GM23248 (cell line): ENCODE data around the gene TRIM26. TPM values are rescaled to one million over a fixed set of nuclear protein-coding genes. Genes with fewer than 3 reads are reported as not detected.

Experiments used
- DNase-seq: peaks from one replicate; pipeline ENCODE4 v3.0.0-alpha.2; 2015
- H2AFZ ChIP-seq: fragments of 200-600 bp; sonication (generic); 2 replicates; pipeline ENCODE4 v1.6.1; 2016; ENCODE audit warnings: antibody characterized with exemption
- H3F3A ChIP-seq: fragments of 200-600 bp; sonication (generic); 2 replicates; pipeline ENCODE4 v1.6.1; 2016; ENCODE audit warnings: mild to moderate bottlenecking, antibody characterized with exemption, mixed run types; ENCODE audit not compliant: insufficient read depth
- H3K27ac ChIP-seq: fragments of 200-600 bp; sonication (generic); 2 replicates; pipeline ENCODE4 v1.5.1; 2016; ENCODE audit warnings: mild to moderate bottlenecking
- H3K27me3 ChIP-seq: fragments of 200-600 bp; sonication (generic); replicated peaks from 2 replicates; pipeline ENCODE4 v1.6.1; 2016; ENCODE audit warnings: mild to moderate bottlenecking; ENCODE audit not compliant: insufficient read depth
- H3K36me3 ChIP-seq: fragments of 200-600 bp; sonication (generic); 2 replicates; pipeline ENCODE4 v1.6.1; 2016; ENCODE audit warnings: low read depth, mild to moderate bottlenecking
- H3K4me1 ChIP-seq: fragments of 200-600 bp; sonication (generic); 2 replicates; pipeline ENCODE4 v1.6.1; 2016; ENCODE audit warnings: mild to moderate bottlenecking; ENCODE audit not compliant: insufficient read depth
- H3K4me2 ChIP-seq: fragments of 200-600 bp; sonication (generic); one replicate; pipeline ENCODE4 v1.6.1; 2016; ENCODE audit warnings: mild to moderate bottlenecking; ENCODE audit not compliant: unreplicated experiment
- H3K4me3 ChIP-seq: fragments of 200-600 bp; sonication (generic); 2 replicates; pipeline ENCODE4 v1.5.1; 2016; ENCODE audit warnings: mild to moderate bottlenecking
- H3K79me2 ChIP-seq: fragments of 200-600 bp; sonication (generic); 2 replicates; pipeline ENCODE4 v1.6.1; 2016; ENCODE audit warnings: mild to moderate bottlenecking; ENCODE audit not compliant: insufficient read depth
- H3K9ac ChIP-seq: fragments of 200-600 bp; sonication (generic); 2 replicates; pipeline ENCODE4 v1.6.1; 2016; ENCODE audit warnings: mild to moderate bottlenecking
- H3K9me2 ChIP-seq: fragments of 200-600 bp; sonication (generic); 2 replicates; pipeline ENCODE4 v1.6.1; 2016; ENCODE audit warnings: mixed run types, mild to moderate bottlenecking, moderate library complexity; ENCODE audit not compliant: insufficient read depth
- H3K9me3 ChIP-seq: fragments of 200-600 bp; sonication (generic); one replicate; pipeline ENCODE4 v1.6.1; 2017; ENCODE audit warnings: low read depth
- H4K20me1 ChIP-seq: fragments of 200-600 bp; sonication (generic); 2 replicates; pipeline ENCODE4 v1.6.0; 2016; ENCODE audit not compliant: insufficient read depth
- EZH2 ChIP-seq: fragments of 200-600 bp; sonication (generic); IDR thresholded peaks from 2 replicates; pipeline ENCODE4 v1.6.1; 2018; ENCODE audit warnings: antibody characterized with exemption, mild to moderate bottlenecking; ENCODE audit not compliant: insufficient read depth, poor library complexity, severe bottlenecking
- EZH2phosphoT487 ChIP-seq: fragments of 200-600 bp; sonication (generic); IDR thresholded peaks from 2 replicates; pipeline ENCODE4 v1.6.1; 2018; ENCODE audit warnings: antibody characterized with exemption, moderate library complexity, mild to moderate bottlenecking, low read depth; ENCODE audit not compliant: insufficient read depth
- WGBS, 2 experiments: methylation state at CpG; one replicate each; pipeline ENCODE4 v1.1.6; 2015 to 2017; ENCODE audit warnings: low lambda C conversion rate in 2 of 2, low coverage in 1 of 2; ENCODE audit errors: missing lambda C conversion rate in 2 of 2; 5-methylcytosine and 5-hydroxymethylcytosine counted together
- in situ Hi-C: fragments of 300-500 bp; cut with MboI; formaldehyde crosslinking; loops from 2 replicates; pipeline ENCODE4 v1.15.0; 2020
- polyA plus RNA-seq: library from polyadenylated mRNA; unstranded; fragments of >200 nt; fragmentation: Nextera tagmentation; extraction: Ambion mirVana; gene quantifications from 2 replicates; pipeline ENCODE4 v1.2.1, GENCODE V29; 2016
- total RNA-seq: library from RNA; depleted of rRNA; stranded (reverse); fragments of >200 nt; shearing (Covaris generic); gene quantifications from 2 replicates; pipeline ENCODE4 v1.2.3, GENCODE V29; 2014

TRIM26 gene
- total and polyA plus RNA-seq, 2 experiments from 2014 or later = 22.9 to 30.7 TPM

- Histone ChIP-seq H3K9ac (no peak overlapping the region), H3K27ac (no peak overlapping the region), H3K9me2 (no peaks in the 10 kb centered on the region), H3K4me3 (0 out of 2 replicates have a peak overlapping the region, but pooled peaks have one; percentile 36), H4K20me1 (no peaks in the 10 kb centered on the region), H3K4me2 (peak overlapping the region; percentile 54), H3K9me3 (no peaks in the 10 kb centered on the region), H3F3A (peaks cover 15% of the 10 kb centered on the region), H3K4me1 (peaks cover 35% of the 10 kb centered on the region), H2AFZ (no peak overlapping the region), H3K27me3 (no peaks in the 10 kb centered on the region), H3K79me2 (no peaks in the 10 kb centered on the region), H3K36me3 (no peaks in the 10 kb centered on the region)
- in situ Hi-C loops = no loop called here
- TF ChIP-seq EZH2 = no peak
- no peak for TF ChIP-seq EZH2phosphoT487
- DNase-seq = peak; percentile 89
- 29 to 37% methylated on average over 12 of the region's 12 CpGs for WGBS, 2 experiments
Measured at GRCh38 chr6:30154709-30155519, 58.3 kb downstream of the TRIM26 start.

DNA sequence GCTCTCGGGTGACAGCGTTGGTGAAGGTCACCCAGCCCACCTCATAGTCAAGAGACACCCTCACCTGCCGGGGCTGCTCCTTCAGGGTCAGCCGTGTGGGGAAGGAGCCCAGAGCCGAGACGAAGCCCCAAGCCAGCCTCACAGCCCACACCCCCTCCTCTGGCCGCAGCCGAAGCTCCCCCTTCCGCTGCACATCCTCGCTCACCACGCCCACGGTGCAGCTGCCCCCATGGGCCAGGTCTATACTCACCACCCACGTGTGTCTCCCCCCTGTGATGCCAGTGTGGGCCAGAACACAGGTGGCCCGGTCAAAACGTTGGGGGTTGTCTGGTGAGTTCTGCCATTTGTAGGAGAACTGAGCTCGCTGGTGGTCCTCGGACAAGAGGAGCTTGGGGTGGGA, 59.1 kb downstream of the TRIM26 start:
- DNase-seq = no peak
- no peak overlapping the region for H3K4me2 ChIP-seq
- no peaks in the 10 kb centered on the region for H3K79me2 ChIP-seq
- H4K20me1 ChIP-seq = no peaks in the 10 kb centered on the region
- in situ Hi-C loops = no loop called here
- H3K27me3 ChIP-seq = no peaks in the 10 kb centered on the region
- H3K9me2 ChIP-seq = no peaks in the 10 kb centered on the region
- WGBS, 2 experiments = 63 to 81% methylated on average over 14 to 17 of the region's 17 CpGs
- H3K4me3 ChIP-seq = no peak overlapping the region
- H3F3A ChIP-seq = peaks cover 15% of the 10 kb centered on the region
- H3K4me1 ChIP-seq = peaks cover 35% of the 10 kb centered on the region
- TF ChIP-seq EZH2 = no peak
- TF ChIP-seq EZH2phosphoT487 = no peak
- H2AFZ ChIP-seq = no peak overlapping the region
- H3K9me3 ChIP-seq = no peaks in the 10 kb centered on the region
- no peak overlapping the region for H3K27ac ChIP-seq
- no peaks in the 10 kb centered on the region for H3K36me3 ChIP-seq
- H3K9ac ChIP-seq = no peak overlapping the region

GRCh38 chr6:30152910-30153610, 60.1 kb downstream of the TRIM26 start:
- Histone ChIP-seq H3K27ac (no peak overlapping the region), H3K79me2 (no peaks in the 10 kb centered on the region), H2AFZ (no peak overlapping the region), H4K20me1 (no peaks in the 10 kb centered on the region), H3K9ac (no peak overlapping the region), H3K36me3 (no peaks in the 10 kb centered on the region), H3K4me2 (no peak overlapping the region), H3K9me2 (no peaks in the 10 kb centered on the region), H3K9me3 (no peaks in the 10 kb centered on the region), H3K27me3 (no peaks in the 10 kb centered on the region), H3K4me3 (no peak overlapping the region), H3K4me1 (peaks cover 35% of the 10 kb centered on the region), H3F3A (peaks cover 15% of the 10 kb centered on the region)
- TF ChIP-seq EZH2 (no peak), EZH2phosphoT487 (no peak)
- 80% methylated on average over 3 of the region's 3 CpGs for WGBS, 2 experiments
- in situ Hi-C loops = no loop called here
- DNase-seq = no peak

- Histone ChIP-seq H3F3A (peaks cover 15% of the 10 kb centered on the region), H3K27ac (no peak overlapping the region), H3K9me3 (no peaks in the 10 kb centered on the region), H3K36me3 (no peaks in the 10 kb centered on the region), H3K27me3 (no peaks in the 10 kb centered on the region), H3K4me1 (peaks cover 26% of the 10 kb centered on the region), H3K4me2 (no peak overlapping the region), H3K4me3 (no peak overlapping the region), H2AFZ (no peak overlapping the region), H4K20me1 (no peaks in the 10 kb centered on the region), H3K9ac (no peak overlapping the region), H3K9me2 (no peaks in the 10 kb centered on the region), H3K79me2 (no peaks in the 10 kb centered on the region)
- in situ Hi-C loops = no loop called here
- 75 to 78% methylated on average over 4 of the region's 4 CpGs for WGBS, 2 experiments
- TF ChIP-seq EZH2 (no peak), EZH2phosphoT487 (no peak)
- no peak for DNase-seq
Measured at GRCh38 chr6:30152016-30152673, 61.1 kb downstream of the TRIM26 start.
